Measurements from ENCODE around the gene ACSL1. TPM values are rescaled to one million over a fixed set of nuclear protein-coding genes. Genes with fewer than 3 reads are reported as not detected.

The ACSL1 gene
- total and polyA plus RNA-seq, 2 experiments from 2014 or later, result 121 to 168 TPM

GRCh38 chr4:184807797-184808712, 17.7 kb downstream of the ACSL1 start:
- Histone ChIP-seq H4K20me1 (ENCODE audit: insufficient read depth, poor library complexity, severe bottlenecking) (peaks cover 2% of the 10 kb centered on the region), H3K9me3 (ENCODE audit: low read depth) (no peaks in the 10 kb centered on the region), H3K4me3 (no peak overlapping the region), H3K36me3 (replicated peaks; ENCODE audit: insufficient read depth, low read depth) (no peaks in the 10 kb centered on the region), H3K27me3 (no peaks in the 10 kb centered on the region), H3K9me2 (replicated peaks; ENCODE audit: insufficient read depth) (no peaks in the 10 kb centered on the region), H3K4me2 (peak overlapping the region; percentile 5), H3K27ac (no peak overlapping the region), H3K79me2 (peaks cover 51% of the 10 kb centered on the region), H2AFZ (no peak overlapping the region), H3K4me1 (ENCODE audit: insufficient read depth) (peaks cover 45% of the 10 kb centered on the region)
- DNase-seq (ENCODE audit: low spot score), result no peak
- TF ChIP-seq CTCF (IDR thresholded peaks at IDR 0.05; ENCODE audit: poor library complexity) (no peak), EZH2phosphoT487 (IDR thresholded peaks at IDR 0.05; ENCODE audit: low read depth, severe bottlenecking, unreplicated experiment) (no peak)
- WGBS (ENCODE audit: low lambda C conversion rate, missing lambda C conversion rate), result 41% methylated on average over 9 of the region's 9 CpGs

GRCh38 chr4:184807256-184807655, 18.5 kb downstream of the ACSL1 start:
- Histone ChIP-seq H3K4me1 (ENCODE audit: insufficient read depth) (peaks cover 42% of the 10 kb centered on the region), H3K79me2 (peaks cover 57% of the 10 kb centered on the region), H3K4me2 (no peak overlapping the region), H3K9me3 (ENCODE audit: low read depth) (no peaks in the 10 kb centered on the region), H4K20me1 (ENCODE audit: insufficient read depth, poor library complexity, severe bottlenecking) (peaks cover 2% of the 10 kb centered on the region), H3K27me3 (no peaks in the 10 kb centered on the region), H3K27ac (no peak overlapping the region), H3K4me3 (no peak overlapping the region), H2AFZ (no peak overlapping the region), H3K9me2 (replicated peaks; ENCODE audit: insufficient read depth) (no peaks in the 10 kb centered on the region), H3K36me3 (replicated peaks; ENCODE audit: insufficient read depth, low read depth) (no peaks in the 10 kb centered on the region)
- WGBS (ENCODE audit: low lambda C conversion rate, missing lambda C conversion rate), result 92% methylated on average over 3 of the region's 3 CpGs
- TF ChIP-seq EZH2 (IDR thresholded peaks at IDR 0.05; ENCODE audit: borderline replicate concordance) (no peak), CTCF (IDR thresholded peaks at IDR 0.05; ENCODE audit: poor library complexity) (no peak), EZH2phosphoT487 (IDR thresholded peaks at IDR 0.05; ENCODE audit: low read depth, severe bottlenecking, unreplicated experiment) (no peak)
- no peak for DNase-seq (ENCODE audit: low spot score)

GRCh38 chr4:184806711-184807110, 19.1 kb downstream of the ACSL1 start:
- 91% methylated on average over 1 of the region's 1 CpG for WGBS (ENCODE audit: low lambda C conversion rate, missing lambda C conversion rate)
- H3K27ac ChIP-seq, result no peak overlapping the region

More at GRCh38 chr4:184806711-184807110, 19.1 kb downstream of the ACSL1 start:
- DNase-seq (ENCODE audit: low spot score), result no peak
- Histone ChIP-seq H3K79me2 (peaks cover 53% of the 10 kb centered on the region), H3K4me3 (no peak overlapping the region), H2AFZ (no peak overlapping the region), H3K4me1 (ENCODE audit: insufficient read depth) (peaks cover 41% of the 10 kb centered on the region), H3K9me2 (replicated peaks; ENCODE audit: insufficient read depth) (no peaks in the 10 kb centered on the region), H3K36me3 (replicated peaks; ENCODE audit: insufficient read depth, low read depth) (no peaks in the 10 kb centered on the region), H3K4me2 (no peak overlapping the region), H4K20me1 (ENCODE audit: insufficient read depth, poor library complexity, severe bottlenecking) (peaks cover 2% of the 10 kb centered on the region), H3K27me3 (no peaks in the 10 kb centered on the region), H3K9me3 (ENCODE audit: low read depth) (no peaks in the 10 kb centered on the region)
- TF ChIP-seq EZH2 (IDR thresholded peaks at IDR 0.05; ENCODE audit: borderline replicate concordance) (no peak), EZH2phosphoT487 (IDR thresholded peaks at IDR 0.05; ENCODE audit: low read depth, severe bottlenecking, unreplicated experiment) (no peak), CTCF (IDR thresholded peaks at IDR 0.05; ENCODE audit: poor library complexity) (no peak)

Measured in hepatocyte (in vitro differentiated cells).